CD4-positive, alpha-beta T cell (primary cell): ENCODE data around the gene TIGD1. TPM values are rescaled to one million over a fixed set of nuclear protein-coding genes. Genes with fewer than 3 reads are reported as not detected.

Experiments
- ATAC-seq: fragments of 200-7000 bp; cut with Tn5 transposase; one replicate; pipeline ENCODE4 v1.10.0; 2022; ENCODE audit warnings: mild to moderate bottlenecking; ENCODE audit not compliant: poor library complexity
- CTCF ChIA-PET: fragments of 350-600 bp; sonication (Branson Sonifier 250); formaldehyde crosslinking; loops from one replicate; lab custom pipeline; 2021; ENCODE audit warnings: antibody characterized with exemption, inconsistent platforms; lab: Charles Lee
- POLR2A ChIA-PET: fragments of 350-600 bp; sonication (Branson Sonifier 250); formaldehyde crosslinking; loops from one replicate; lab custom pipeline; 2021; ENCODE audit warnings: antibody characterized with exemption, inconsistent platforms; lab: Charles Lee
- DNase-seq, 14 experiments: peaks; one replicate each; pipeline ENCODE4 v3.0.0-alpha.2; 2013 to 2020; ENCODE audit warnings: mixed read lengths in 2 of 14
- H3K27ac ChIP-seq, 2 donors: one replicate each; pipeline versions ENCODE4 v1.5.1 to v1.7.0; 2013; ENCODE audit warnings: low read length in 2 of 2, low read depth in 1 of 2, mild to moderate bottlenecking in 1 of 2
- H3K27me3 ChIP-seq, 2 experiments: 1 replicate in 1 of 2; 2 replicates in 1 of 2; pipeline versions ENCODE4 v1.6.1 to v1.7.0; 2013; ENCODE audit warnings: low read length in 2 of 2, control low read depth in 1 of 2, mild to moderate bottlenecking in 1 of 2, moderate library complexity in 1 of 2; ENCODE audit not compliant: insufficient read depth in 2 of 2, control insufficient read depth in 1 of 2
- H3K36me3 ChIP-seq: one replicate; pipeline ENCODE4 v1.6.1; 2013; ENCODE audit warnings: low read length, control low read depth; ENCODE audit not compliant: insufficient read depth
- H3K4me1 ChIP-seq: one replicate; pipeline ENCODE4 v1.6.1; 2013; ENCODE audit warnings: low read length, control low read depth; ENCODE audit not compliant: insufficient read depth
- H3K4me3 ChIP-seq: one replicate; pipeline ENCODE4 v1.5.1; 2013; ENCODE audit warnings: mild to moderate bottlenecking, low read length, moderate library complexity
- H3K9me3 ChIP-seq, 2 experiments: 1 replicate in 1 of 2; 2 replicates in 1 of 2; pipeline versions ENCODE4 v1.6.1 to v1.7.0; 2013; ENCODE audit warnings: low read length in 2 of 2, mild to moderate bottlenecking in 2 of 2, control low read depth in 1 of 2, moderate library complexity in 1 of 2; ENCODE audit not compliant: control insufficient read depth in 1 of 2, insufficient read depth in 1 of 2
- H3K27ac Mint-ChIP-seq: one replicate; pipeline ENCODE4 v1.8.0; 2020; ENCODE audit warnings: mixed read lengths
- H3K27me3 Mint-ChIP-seq: one replicate; pipeline ENCODE4 v1.8.0; 2021; ENCODE audit warnings: mixed read lengths
- H3K36me3 Mint-ChIP-seq: one replicate; pipeline ENCODE4 v1.8.0; 2021; ENCODE audit warnings: low read depth, mixed read lengths
- H3K4me1 Mint-ChIP-seq: one replicate; pipeline ENCODE4 v1.8.0; 2021; ENCODE audit warnings: low read depth, mixed read lengths
- H3K4me3 Mint-ChIP-seq: one replicate; pipeline ENCODE4 v1.8.0; 2020; ENCODE audit warnings: mild to moderate bottlenecking, mixed read lengths
- H3K9me3 Mint-ChIP-seq: one replicate; pipeline ENCODE4 v1.8.0; 2020; ENCODE audit warnings: mixed read lengths
- intact Hi-C, 2 experiments: fragments of 100-400 bp; cut with DNase I in 1 of 2; cut with micrococcal nuclease in 1 of 2; formaldehyde crosslinking; loops; one replicate each; pipeline versions ENCODE4 v1.15.1 to v1.9.0; 2023 to 2025; cut with DNase I, micrococcal nuclease
- total RNA-seq, 174 experiments: library from RNA in 2 of 174; stranded (reverse) in 2 of 174; gene quantifications; one replicate each; pipeline ENCODE4 v1.2.3 and lab custom pipeline; 2021 to 2026
- TF ChIP-seq, protein P1 (sequence below): fragments of 200-600 bp; IDR thresholded peaks from one replicate; pipeline ENCODE4 v1.8.0; 2022; ENCODE audit warnings: antibody characterized with exemption, mild to moderate bottlenecking

Gene TIGD1
- total RNA-seq, 2 experiments from 2014 or later: 22.1 to 22.2 TPM

- Mint-ChIP-seq H3K27ac (no peak overlapping the region), H3K27me3 (no peaks in the 10 kb centered on the region), H3K36me3 (peaks cover 25% of the 10 kb centered on the region), H3K4me3 (no peak overlapping the region), H3K4me1 (no peaks in the 10 kb centered on the region), H3K9me3 (no peaks in the 10 kb centered on the region)
- Histone ChIP-seq H3K9me3 (peaks cover 0 to 5% of the 10 kb centered on the region in 2 experiments), H3K36me3 (peaks cover 4% of the 10 kb centered on the region), H3K27me3 (no peaks in the 10 kb centered on the region), H3K4me1 (no peaks in the 10 kb centered on the region), H3K4me3 (no peak overlapping the region), H3K27ac (no peak overlapping the region)
- ChIA-PET CTCF (no interaction called here), POLR2A (no interaction called here)
- intact Hi-C loops: no loop called here
- DNase-seq: no peak
- ATAC-seq: no peak
- TF ChIP-seq, protein P1, sequence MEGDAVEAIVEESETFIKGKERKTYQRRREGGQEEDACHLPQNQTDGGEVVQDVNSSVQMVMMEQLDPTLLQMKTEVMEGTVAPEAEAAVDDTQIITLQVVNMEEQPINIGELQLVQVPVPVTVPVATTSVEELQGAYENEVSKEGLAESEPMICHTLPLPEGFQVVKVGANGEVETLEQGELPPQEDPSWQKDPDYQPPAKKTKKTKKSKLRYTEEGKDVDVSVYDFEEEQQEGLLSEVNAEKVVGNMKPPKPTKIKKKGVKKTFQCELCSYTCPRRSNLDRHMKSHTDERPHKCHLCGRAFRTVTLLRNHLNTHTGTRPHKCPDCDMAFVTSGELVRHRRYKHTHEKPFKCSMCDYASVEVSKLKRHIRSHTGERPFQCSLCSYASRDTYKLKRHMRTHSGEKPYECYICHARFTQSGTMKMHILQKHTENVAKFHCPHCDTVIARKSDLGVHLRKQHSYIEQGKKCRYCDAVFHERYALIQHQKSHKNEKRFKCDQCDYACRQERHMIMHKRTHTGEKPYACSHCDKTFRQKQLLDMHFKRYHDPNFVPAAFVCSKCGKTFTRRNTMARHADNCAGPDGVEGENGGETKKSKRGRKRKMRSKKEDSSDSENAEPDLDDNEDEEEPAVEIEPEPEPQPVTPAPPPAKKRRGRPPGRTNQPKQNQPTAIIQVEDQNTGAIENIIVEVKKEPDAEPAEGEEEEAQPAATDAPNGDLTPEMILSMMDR: no peak
Measured at GRCh38 chr2:232588031-232588430, 37.7 kb upstream of the TIGD1 start.

DNA sequence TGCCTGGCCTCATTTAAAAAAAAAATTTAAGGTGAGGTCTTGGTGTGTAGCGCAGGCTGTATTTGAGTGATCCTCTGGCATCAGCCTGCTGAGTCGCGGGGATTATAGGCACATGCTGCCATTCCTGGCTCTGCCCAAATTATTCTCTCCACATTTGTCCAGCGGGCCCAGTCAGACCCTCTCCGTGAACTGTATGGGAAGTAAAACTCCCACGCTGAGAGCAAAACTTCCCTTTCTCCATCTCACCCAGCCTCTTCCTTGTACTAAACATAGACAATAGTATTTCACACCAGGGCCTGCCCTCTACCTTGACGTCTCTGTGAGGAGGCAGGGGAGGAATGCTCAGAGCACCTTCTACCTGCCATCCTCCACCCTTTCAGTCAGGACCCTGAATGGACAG, 37.2 kb upstream of the TIGD1 start:
- POLR2A ChIA-PET: no interaction called here
- Mint-ChIP-seq H3K9me3 (no peaks in the 10 kb centered on the region), H3K36me3 (peaks cover 30% of the 10 kb centered on the region), H3K4me3 (no peak overlapping the region), H3K4me1 (no peaks in the 10 kb centered on the region), H3K27me3 (no peaks in the 10 kb centered on the region), H3K27ac (no peak overlapping the region)
- no peak overlapping the region for H3K4me3 ChIP-seq
- ATAC-seq (no peak), DNase-seq (no peak)
- H3K36me3 ChIP-seq: peaks cover 8% of the 10 kb centered on the region
- no peaks in the 10 kb centered on the region for H3K4me1 ChIP-seq
- intact Hi-C loops: no loop called here
- TF ChIP-seq, protein P1: no peak
- no peaks in the 10 kb centered on the region for H3K27me3 ChIP-seq
- CTCF ChIA-PET: no interaction called here
- H3K9me3 ChIP-seq: peaks cover 0 to 5% of the 10 kb centered on the region in 2 experiments
- H3K27ac ChIP-seq: no peak overlapping the region

GRCh38 chr2:232586943-232587505, 36.7 kb upstream of the TIGD1 start:
- no peaks in the 10 kb centered on the region for H3K27me3 Mint-ChIP-seq
- Histone ChIP-seq H3K9me3 (peaks cover 0 to 5% of the 10 kb centered on the region in 2 experiments), H3K27me3 (no peaks in the 10 kb centered on the region), H3K36me3 (peaks cover 13% of the 10 kb centered on the region), H3K27ac (no peak overlapping the region), H3K4me3 (no peak overlapping the region), H3K4me1 (no peaks in the 10 kb centered on the region)
- intact Hi-C loops: no loop called here
- ChIA-PET CTCF (no interaction called here), POLR2A (no interaction called here)
- DNase-seq: no peak
- ATAC-seq: no peak
- peaks cover 35% of the 10 kb centered on the region for H3K36me3 Mint-ChIP-seq
- TF ChIP-seq, protein P1: no peak
- H3K9me3 Mint-ChIP-seq: no peaks in the 10 kb centered on the region
- no peak overlapping the region for H3K27ac Mint-ChIP-seq
- no peaks in the 10 kb centered on the region for H3K4me1 Mint-ChIP-seq
- no peak overlapping the region for H3K4me3 Mint-ChIP-seq
